RWPE2 (cell line): ENCODE measurements around the gene RIN1.

Experiments
- ATAC-seq: fragments of 200-7000 bp; cut with Tn5 transposase; 3 replicates; pipeline ENCODE4 v1.9.1; 2021; ENCODE audit warnings: low read depth
- DNase-seq: peaks from one replicate; pipeline ENCODE4 v3.0.0-alpha.2; 2020; ENCODE audit warnings: low spot score
- H3K27ac ChIP-seq: fragments of 450-650 bp; 2 replicates; pipeline ENCODE4 v1.5.1; 2017; ENCODE audit warnings: mild to moderate bottlenecking; ENCODE audit not compliant: poor library complexity, severe bottlenecking
- H3K27me3 ChIP-seq: fragments of 250-450 bp; sonication (Bioruptor Pico); 2 replicates; pipeline ENCODE4 v1.5.1; 2021; ENCODE audit warnings: mild to moderate bottlenecking, moderate library complexity; ENCODE audit not compliant: insufficient read depth, poor library complexity, severe bottlenecking
- H3K36me3 ChIP-seq: fragments of 250-450 bp; sonication (Bioruptor Pico); 2 replicates; pipeline ENCODE4 v1.5.1; 2020; ENCODE audit warnings: low read depth, mild to moderate bottlenecking, moderate library complexity
- H3K4me1 ChIP-seq: fragments of 250-450 bp; sonication (Bioruptor Pico); 2 replicates; pipeline ENCODE4 v1.5.1; 2021; ENCODE audit warnings: mild to moderate bottlenecking, moderate library complexity; ENCODE audit not compliant: insufficient read depth, poor library complexity, severe bottlenecking
- H3K4me3 ChIP-seq: fragments of 250-450 bp; sonication (Bioruptor Pico); 2 replicates; pipeline ENCODE4 v1.5.1; 2021; ENCODE audit warnings: mild to moderate bottlenecking, moderate library complexity; ENCODE audit not compliant: severe bottlenecking
- H3K9me3 ChIP-seq: fragments of 250-450 bp; sonication (Bioruptor Pico); 2 replicates; pipeline ENCODE4 v1.5.1; 2021; ENCODE audit warnings: mild to moderate bottlenecking, moderate library complexity; ENCODE audit not compliant: severe bottlenecking
- TF ChIP-seq, protein P1 (sequence below): fragments of 450-650 bp; IDR thresholded peaks from one replicate; pipeline ENCODE4 v1.5.1; 2017; ENCODE audit warnings: mild to moderate bottlenecking, moderate library complexity; ENCODE audit not compliant: poor library complexity, severe bottlenecking

The RIN1 gene

DNA sequence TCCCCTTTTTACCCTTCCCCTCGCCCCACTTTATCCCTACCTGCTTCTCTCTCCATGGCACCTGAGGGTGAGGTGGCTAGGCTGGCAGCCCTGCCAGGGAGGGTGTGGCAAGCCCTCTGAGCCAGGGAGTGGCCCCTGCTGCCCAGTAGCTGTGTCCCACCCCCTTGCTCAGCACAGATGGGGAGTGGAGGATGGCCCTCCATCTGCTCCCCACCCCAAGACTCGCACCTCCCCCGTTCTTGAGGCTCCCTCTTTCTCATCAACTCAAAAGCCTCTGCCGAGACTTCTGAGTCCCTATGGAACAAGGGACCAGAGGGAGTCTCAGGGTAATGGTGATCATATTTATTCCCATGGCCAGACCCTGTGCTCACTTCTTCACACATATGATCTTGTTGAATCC is 42.9 kb downstream of the RIN1 start:
- Histone ChIP-seq H3K4me1 (peaks cover 3% of the 10 kb centered on the region), H3K9me3 (no peaks in the 10 kb centered on the region), H3K4me3 (no peak overlapping the region), H3K27me3 (peaks cover 35% of the 10 kb centered on the region), H3K27ac (no peak overlapping the region), H3K36me3 (no peaks in the 10 kb centered on the region)
- no peak for ATAC-seq
- TF ChIP-seq, protein P1, sequence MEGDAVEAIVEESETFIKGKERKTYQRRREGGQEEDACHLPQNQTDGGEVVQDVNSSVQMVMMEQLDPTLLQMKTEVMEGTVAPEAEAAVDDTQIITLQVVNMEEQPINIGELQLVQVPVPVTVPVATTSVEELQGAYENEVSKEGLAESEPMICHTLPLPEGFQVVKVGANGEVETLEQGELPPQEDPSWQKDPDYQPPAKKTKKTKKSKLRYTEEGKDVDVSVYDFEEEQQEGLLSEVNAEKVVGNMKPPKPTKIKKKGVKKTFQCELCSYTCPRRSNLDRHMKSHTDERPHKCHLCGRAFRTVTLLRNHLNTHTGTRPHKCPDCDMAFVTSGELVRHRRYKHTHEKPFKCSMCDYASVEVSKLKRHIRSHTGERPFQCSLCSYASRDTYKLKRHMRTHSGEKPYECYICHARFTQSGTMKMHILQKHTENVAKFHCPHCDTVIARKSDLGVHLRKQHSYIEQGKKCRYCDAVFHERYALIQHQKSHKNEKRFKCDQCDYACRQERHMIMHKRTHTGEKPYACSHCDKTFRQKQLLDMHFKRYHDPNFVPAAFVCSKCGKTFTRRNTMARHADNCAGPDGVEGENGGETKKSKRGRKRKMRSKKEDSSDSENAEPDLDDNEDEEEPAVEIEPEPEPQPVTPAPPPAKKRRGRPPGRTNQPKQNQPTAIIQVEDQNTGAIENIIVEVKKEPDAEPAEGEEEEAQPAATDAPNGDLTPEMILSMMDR, result no peak
- no peak for DNase-seq

DNA sequence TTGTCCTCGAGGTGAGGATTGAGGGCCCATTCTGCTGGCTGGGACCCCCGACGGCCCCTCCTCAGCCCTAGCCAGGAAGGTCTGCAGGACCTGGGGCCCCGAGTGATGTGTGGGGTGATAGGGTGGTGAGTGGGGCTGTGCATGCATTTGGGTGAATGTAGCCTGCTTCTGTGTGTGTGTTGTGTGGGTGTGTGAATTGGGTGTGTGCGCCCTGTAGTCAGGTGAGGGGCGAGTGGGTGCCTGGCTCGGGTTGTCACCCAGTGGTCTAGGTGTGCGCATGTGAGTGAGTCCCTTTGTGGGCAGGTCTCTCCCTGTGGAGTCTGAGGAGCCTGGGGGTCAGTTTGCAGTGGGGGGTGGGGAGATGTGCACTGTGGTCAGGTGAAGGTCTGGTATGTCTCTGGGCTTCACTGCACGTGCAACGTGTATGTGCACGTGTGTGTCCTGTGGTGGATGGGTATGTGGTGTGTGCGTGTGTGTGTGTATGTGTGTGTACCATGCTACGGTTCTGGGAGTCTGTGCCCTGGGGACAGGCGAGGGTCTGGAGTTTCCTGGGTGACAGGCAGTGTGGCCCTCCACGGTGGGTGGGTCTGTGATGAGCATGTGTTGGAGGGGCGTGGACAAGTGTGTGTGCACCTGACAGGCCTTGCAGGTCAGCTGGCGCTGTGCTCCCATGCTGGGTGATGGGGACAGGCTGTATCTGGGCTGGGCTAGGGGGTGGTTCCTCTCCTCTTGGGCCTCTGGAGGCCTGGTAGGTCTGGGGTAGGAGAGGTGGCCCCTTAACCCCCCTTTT is 43.5 kb downstream of the RIN1 start:
- DNase-seq (no peak), ATAC-seq (no peak)
- no peaks in the 10 kb centered on the region for H3K9me3 ChIP-seq
- no peak overlapping the region for H3K27ac ChIP-seq
- TF ChIP-seq, protein P1, result no peak
- no peaks in the 10 kb centered on the region for H3K36me3 ChIP-seq
- peaks cover 35% of the 10 kb centered on the region for H3K27me3 ChIP-seq
- peaks cover 6% of the 10 kb centered on the region for H3K4me1 ChIP-seq
- H3K4me3 ChIP-seq, result no peak overlapping the region

DNA sequence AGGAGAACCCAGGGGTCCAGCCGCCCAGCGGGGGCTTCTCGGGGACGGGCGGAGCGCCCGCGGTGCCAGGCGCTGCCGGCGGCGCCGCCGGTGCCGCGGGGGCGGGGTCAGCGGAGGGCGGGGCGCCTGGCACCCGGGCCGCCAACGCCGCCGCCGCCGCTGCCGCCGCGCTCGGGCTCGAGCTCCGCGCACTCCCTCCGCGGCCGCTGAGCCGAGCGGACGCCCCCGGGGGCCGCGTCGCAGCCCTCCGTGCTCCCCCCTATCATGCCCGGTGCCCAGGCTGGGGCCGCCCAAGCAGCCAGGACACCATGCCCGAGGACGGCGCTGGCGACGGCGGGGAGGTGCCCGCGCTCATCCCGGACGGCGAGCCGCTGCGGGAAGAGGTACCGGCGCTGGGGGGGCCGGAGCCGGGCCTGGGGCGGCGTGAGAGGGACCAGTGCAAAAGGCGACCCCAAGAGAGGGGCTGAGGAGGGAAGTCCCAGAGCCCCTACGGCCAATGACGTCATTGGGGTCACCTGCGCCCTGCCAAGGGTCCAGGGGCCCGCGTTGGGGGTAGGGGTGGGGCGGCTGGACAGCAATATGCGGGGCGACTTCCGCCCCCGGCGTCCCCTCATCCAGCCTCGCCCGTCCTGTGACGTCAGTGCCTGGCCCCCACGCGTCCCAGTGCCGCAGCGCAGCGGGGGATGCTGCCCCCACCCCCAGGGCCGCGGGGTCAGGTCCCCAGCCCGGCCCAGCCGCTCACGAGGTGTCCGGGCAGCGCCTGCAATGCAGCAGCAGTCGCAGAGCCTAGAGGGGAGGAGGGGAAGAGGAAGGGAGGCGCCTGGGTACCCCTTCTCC is 44.3 kb downstream of the RIN1 start, which contains the start of gene TMEM151A:
TMEM151A (plus strand) TSS at position 189 of the 837 bp plus-strand sequence; CDS start at position 309, 120 bp downstream.
- H3K9me3 ChIP-seq, result no peaks in the 10 kb centered on the region
- no peak for ATAC-seq
- TF ChIP-seq, protein P1, result no peak
- peaks cover 35% of the 10 kb centered on the region for H3K27me3 ChIP-seq
- H3K27ac ChIP-seq, result no peak within 1 kb of the TSS
- H3K4me1 ChIP-seq, result peaks cover 7% of the 10 kb centered on the region
- H3K4me3 ChIP-seq, result peak within 1 kb of the TSS; percentile 36
- DNase-seq, result no peak
- no peaks in the 10 kb centered on the region for H3K36me3 ChIP-seq

DNA sequence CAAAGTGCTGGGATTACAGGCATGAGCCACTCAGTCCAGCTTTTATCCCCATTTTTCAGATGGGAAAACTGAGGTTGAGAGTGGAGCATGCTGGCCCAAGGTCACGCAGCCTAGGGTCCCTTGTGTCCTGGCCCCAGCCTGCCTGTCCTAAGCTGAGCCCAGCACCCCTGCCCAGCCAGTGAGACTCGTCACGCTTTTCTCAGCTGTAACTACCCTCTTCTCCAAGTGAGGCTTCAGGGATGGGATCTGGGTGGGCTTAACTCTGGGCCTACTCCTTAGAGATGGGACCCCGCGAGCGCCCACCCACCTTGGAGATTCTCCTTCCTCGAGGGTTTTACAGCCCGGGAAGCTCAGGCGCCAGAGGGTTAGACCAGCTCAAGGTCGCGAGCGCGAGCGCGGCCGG is 44.9 kb downstream of the RIN1 start:
- TF ChIP-seq, protein P1, result no peak
- Histone ChIP-seq H3K4me3 (peak overlapping the region; percentile 36), H3K36me3 (no peaks in the 10 kb centered on the region; the same call in 1 of the 2 replicates), H3K27ac (no peak overlapping the region), H3K4me1 (peaks cover 7% of the 10 kb centered on the region), H3K9me3 (no peaks in the 10 kb centered on the region), H3K27me3 (peaks cover 35% of the 10 kb centered on the region)
- DNase-seq, result no peak
- no peak for ATAC-seq
